MCF 10A (cell line): ENCODE measurements around the gene OR51V1. TPM values are rescaled to one million over a fixed set of nuclear protein-coding genes. Genes with fewer than 3 reads are reported as not detected.

ENCODE experiments used
- BruUV-seq: library from RNA; stranded (reverse); fragments of 400-500 nt; replicated peaks from 2 replicates; lab custom pipeline; 2021; lab: Mats Ljungman, UMichigan
- CTCF ChIA-PET: fragments of 300-600 bp; sonication (Branson Sonifier 250); formaldehyde crosslinking; extraction: SDS; loops from one replicate; lab custom pipeline; 2021; ENCODE audit warnings: antibody characterized with exemption, inconsistent platforms; lab: Yijun Ruan, JAX
- POLR2A ChIA-PET: fragments of 300-600, 350-650 bp; sonication (Branson Sonifier 250); formaldehyde crosslinking; extraction: SDS; loops from one replicate; lab custom pipeline; 2020; ENCODE audit warnings: antibody characterized with exemption, inconsistent platforms; lab: Yijun Ruan, JAX
- DNase-seq: peaks from one replicate; pipeline ENCODE4 v3.0.0-alpha.2; 2018; ENCODE audit not compliant: unreplicated experiment
- H3K27ac Mint-ChIP-seq: one replicate; pipeline ENCODE4 v1.8.0; 2022; ENCODE audit warnings: mild to moderate bottlenecking, low read depth, mixed read lengths; ENCODE audit not compliant: unreplicated experiment
- H3K27me3 Mint-ChIP-seq: one replicate; pipeline ENCODE4 v1.8.0; 2022; ENCODE audit warnings: mixed read lengths; ENCODE audit not compliant: insufficient read depth, unreplicated experiment
- H3K36me3 Mint-ChIP-seq: one replicate; pipeline ENCODE4 v1.8.0; 2022; ENCODE audit warnings: mild to moderate bottlenecking, moderate library complexity, mixed read lengths; ENCODE audit not compliant: insufficient read depth, unreplicated experiment
- H3K4me1 Mint-ChIP-seq: one replicate; pipeline ENCODE4 v1.8.0; 2022; ENCODE audit warnings: mixed read lengths; ENCODE audit not compliant: insufficient read depth, unreplicated experiment
- H3K4me3 Mint-ChIP-seq: one replicate; pipeline ENCODE4 v1.8.0; 2022; ENCODE audit warnings: mild to moderate bottlenecking, moderate library complexity, mixed read lengths; ENCODE audit not compliant: unreplicated experiment
- H3K9me3 Mint-ChIP-seq: one replicate; pipeline ENCODE4 v1.8.0; 2022; ENCODE audit warnings: mixed read lengths; ENCODE audit not compliant: unreplicated experiment
- CTCF ChIP-seq: fragments of 200-600 bp; IDR thresholded peaks from one replicate; pipeline ENCODE4 v1.8.0; 2022; ENCODE audit warnings: antibody characterized with exemption, mild to moderate bottlenecking; ENCODE audit not compliant: unreplicated experiment
- intact Hi-C: fragments of 100-400 bp; cut with micrococcal nuclease; formaldehyde crosslinking; loops from 2 replicates; pipeline ENCODE4 v1.14.1; 2022
- total RNA-seq: library from RNA; stranded (reverse); gene quantifications from 2 replicates; pipeline ENCODE4 v1.2.3, GENCODE V29; 2022

The OR51V1 gene
- total RNA-seq, 1 experiment from 2014 or later, result not detected

- BruUV-seq, result no TSS peak
- ChIA-PET POLR2A (interaction anchor here (0.6 kb wide), 1 partner anchor 108 kb away, joined by 3 read pairs; no protein-coding TSS in a partner anchor), CTCF (no interaction called here)
- Mint-ChIP-seq H3K27ac (no peak overlapping the region), H3K9me3 (no peaks in the 10 kb centered on the region), H3K36me3 (no peaks in the 10 kb centered on the region), H3K4me1 (peaks cover 6% of the 10 kb centered on the region), H3K27me3 (peaks cover 10% of the 10 kb centered on the region), H3K4me3 (no peak overlapping the region)
- no peak for DNase-seq
- intact Hi-C loops, result no loop called here
- no peak for TF ChIP-seq CTCF
These were observed 27.6 kb upstream of the OR51V1 start for GRCh38 chr11:5228124-5228523.

- H3K4me3 Mint-ChIP-seq, result no peak overlapping the region
- POLR2A ChIA-PET, result interaction anchor here (0.6 kb wide), 1 partner anchor 108 kb away, joined by 3 read pairs; no protein-coding TSS in a partner anchor
- no peak for DNase-seq
- H3K36me3 Mint-ChIP-seq, result no peaks in the 10 kb centered on the region
- no peak for TF ChIP-seq CTCF
- intact Hi-C loops, result no loop called here
- peaks cover 6% of the 10 kb centered on the region for H3K4me1 Mint-ChIP-seq
- H3K27ac Mint-ChIP-seq, result no peak overlapping the region
- no TSS peak for BruUV-seq
- CTCF ChIA-PET, result no interaction called here
- H3K9me3 Mint-ChIP-seq, result no peaks in the 10 kb centered on the region
- peaks cover 10% of the 10 kb centered on the region for H3K27me3 Mint-ChIP-seq
These were observed 27.2 kb upstream of the OR51V1 start for GRCh38 chr11:5227681-5228080.

- H3K4me3 Mint-ChIP-seq, result no peak within 1 kb of the TSS
- no peaks in the 10 kb centered on the region for H3K36me3 Mint-ChIP-seq
- H3K27me3 Mint-ChIP-seq, result peaks cover 10% of the 10 kb centered on the region
- TF ChIP-seq CTCF, result no peak
- POLR2A ChIA-PET, result no interaction called here
- no peak for DNase-seq
- no peaks in the 10 kb centered on the region for H3K9me3 Mint-ChIP-seq
- no TSS peak for BruUV-seq
- no peak within 1 kb of the TSS for H3K27ac Mint-ChIP-seq
- intact Hi-C loops, result no loop called here
- CTCF ChIA-PET, result no interaction called here
- H3K4me1 Mint-ChIP-seq, result peaks cover 6% of the 10 kb centered on the region
These were observed 26.3 kb upstream of the OR51V1 start, which contains the start of gene HBB for GRCh38 chr11:5226732-5227310. TSS of gene HBB (minus strand) at chr11:5227071. CDS start at chr11:5227021, 50 bp downstream.

- Mint-ChIP-seq H3K27ac (no peak overlapping the region), H3K27me3 (peaks cover 17% of the 10 kb centered on the region), H3K9me3 (no peaks in the 10 kb centered on the region), H3K4me1 (peaks cover 6% of the 10 kb centered on the region), H3K36me3 (no peaks in the 10 kb centered on the region), H3K4me3 (no peak overlapping the region)
- intact Hi-C loops, result no loop called here
- DNase-seq, result no peak
- ChIA-PET POLR2A (no interaction called here), CTCF (interaction anchor here (0.6 to 1.2 kb wide), 2 partner anchors 64 to 65 kb away, joined by 3 to 4 read pairs; no protein-coding TSS in a partner anchor)
- TF ChIP-seq CTCF, result no peak
- BruUV-seq, result no TSS peak
These were observed 25.0 kb upstream of the OR51V1 start for GRCh38 chr11:5225480-5225871.
